A172 (cell line): ENCODE results near the gene NKD1. TPM values are rescaled to one million over a fixed set of nuclear protein-coding genes. Genes with fewer than 3 reads are reported as not detected.

ENCODE experiments used
- DNase-seq: peaks from one replicate; pipeline ENCODE4 v3.0.0-alpha.2; 2015; ENCODE audit warnings: low spot score
- total RNA-seq: library from RNA; depleted of rRNA; stranded (reverse); fragments of >200 nt; shearing (Covaris generic); gene quantifications from 2 replicates; pipeline ENCODE4 v1.2.3, GENCODE V29; 2014

NKD1 gene
- total RNA-seq, 1 experiment from 2014 or later = 0.10 TPM

DNA sequence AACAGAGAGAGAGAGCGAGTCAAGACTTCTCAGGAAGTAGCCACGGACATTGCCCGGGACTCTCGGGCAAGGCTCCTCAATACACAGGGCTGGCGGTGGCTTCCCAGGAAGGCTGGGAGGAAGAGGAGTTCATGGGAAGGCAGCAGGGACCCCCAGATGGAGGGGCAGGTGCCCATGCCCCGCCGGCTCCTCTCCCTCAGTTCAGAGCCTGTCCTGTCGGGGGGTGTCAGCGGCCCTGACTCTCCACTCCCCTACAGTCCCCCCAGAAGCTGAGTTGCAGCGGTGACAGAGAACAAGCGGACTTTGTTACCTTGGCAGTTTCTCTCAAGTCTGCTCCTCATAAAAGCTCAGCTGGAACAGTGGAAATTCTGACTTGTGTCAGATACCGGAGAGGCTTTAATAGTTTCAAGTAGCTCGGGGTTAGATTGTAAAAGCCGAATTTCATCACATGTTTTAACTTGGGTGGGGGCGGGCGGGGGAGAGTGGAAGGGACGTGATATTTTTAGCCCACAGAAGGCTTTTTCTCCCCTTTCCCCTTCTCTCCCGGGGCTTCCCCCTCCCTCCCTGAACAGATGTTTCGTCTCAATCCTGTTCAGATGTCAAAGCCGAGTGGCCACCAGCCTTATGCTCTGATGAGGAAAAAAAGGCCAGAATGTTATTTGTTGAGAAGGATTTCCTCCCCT, 65.2 kb downstream of the NKD1 start:
- DNase-seq = no peak

DNA sequence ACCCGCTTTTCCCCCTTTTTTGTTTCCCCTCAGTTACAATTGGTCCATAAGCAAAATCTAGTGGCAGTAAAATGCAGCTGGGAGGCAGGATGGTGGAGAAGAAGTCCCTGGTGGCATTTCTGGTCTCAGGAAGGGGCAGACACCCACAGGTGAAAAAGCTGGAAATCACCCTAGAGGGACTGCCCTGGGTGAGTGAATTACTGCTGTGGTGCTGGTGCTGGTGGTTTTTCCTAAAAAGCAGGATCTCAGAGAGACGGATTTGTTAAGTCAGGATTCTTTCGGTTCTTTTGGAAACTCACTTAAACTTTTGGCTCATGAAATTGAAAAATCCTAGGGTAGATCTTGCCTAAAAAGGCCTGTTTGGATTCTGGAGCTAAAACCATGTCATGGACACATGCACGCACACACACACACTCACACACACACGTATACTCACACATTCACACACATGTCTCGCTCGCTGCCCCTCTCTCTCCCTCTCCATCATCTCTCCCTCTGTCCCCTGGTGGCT, 65.8 kb downstream of the NKD1 start:
- DNase-seq = no peak

DNA sequence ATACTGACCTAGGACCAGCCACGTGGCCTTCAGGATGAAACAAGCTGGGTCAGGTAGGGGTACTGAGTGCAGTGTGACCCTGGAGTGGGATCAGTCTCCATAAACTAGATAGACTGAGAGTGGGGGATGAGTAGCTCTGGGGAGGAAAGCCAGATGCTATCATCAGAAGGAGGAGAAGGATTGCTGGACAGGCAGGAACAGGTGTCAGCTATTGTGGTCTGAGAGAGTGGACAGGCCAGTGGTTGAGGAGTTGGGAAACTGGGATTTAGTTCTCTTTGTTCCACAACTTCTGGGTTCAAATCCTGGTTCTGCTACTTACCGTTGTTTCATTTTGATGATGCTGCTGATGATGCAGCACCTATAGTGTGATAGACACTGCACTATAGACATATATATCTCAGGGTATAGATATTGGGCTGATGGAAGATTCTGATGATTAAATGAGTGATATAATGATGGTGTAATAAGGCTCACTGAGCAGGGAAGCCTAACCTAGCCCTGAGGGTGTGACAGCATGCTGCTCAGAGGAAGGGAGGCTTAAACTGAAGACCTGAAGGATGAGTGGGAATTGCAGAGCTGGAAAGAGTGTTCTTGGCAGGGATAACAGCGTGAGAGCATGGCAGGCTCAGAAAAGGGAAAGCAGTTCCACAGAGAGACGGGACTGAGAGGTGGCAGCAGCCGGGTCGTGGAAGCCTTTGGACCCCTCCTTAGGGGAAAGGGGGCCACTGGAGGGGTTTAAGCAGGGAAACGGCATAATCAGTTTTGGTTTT, 66.9 kb downstream of the NKD1 start:
- DNase-seq = no peak

DNA sequence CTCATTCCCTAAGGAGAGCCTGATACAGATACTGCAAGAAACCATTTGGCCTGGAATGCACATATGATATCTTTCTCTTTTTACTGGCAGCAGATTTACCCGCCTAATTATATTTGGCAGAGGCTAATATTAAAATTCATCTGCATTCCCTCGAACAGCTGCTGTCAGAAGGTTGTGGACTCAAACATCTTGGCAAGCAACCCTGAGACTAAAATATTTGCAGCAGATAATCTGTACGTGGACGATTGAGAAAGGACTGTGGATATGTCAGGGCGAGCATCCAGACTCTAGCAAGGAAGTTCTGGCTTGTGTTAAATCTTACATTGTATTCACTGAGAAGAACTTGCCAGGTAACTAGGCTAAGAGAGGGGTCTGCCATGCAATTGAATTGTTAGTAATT, 67.7 kb downstream of the NKD1 start:
- DNase-seq = no peak

DNA sequence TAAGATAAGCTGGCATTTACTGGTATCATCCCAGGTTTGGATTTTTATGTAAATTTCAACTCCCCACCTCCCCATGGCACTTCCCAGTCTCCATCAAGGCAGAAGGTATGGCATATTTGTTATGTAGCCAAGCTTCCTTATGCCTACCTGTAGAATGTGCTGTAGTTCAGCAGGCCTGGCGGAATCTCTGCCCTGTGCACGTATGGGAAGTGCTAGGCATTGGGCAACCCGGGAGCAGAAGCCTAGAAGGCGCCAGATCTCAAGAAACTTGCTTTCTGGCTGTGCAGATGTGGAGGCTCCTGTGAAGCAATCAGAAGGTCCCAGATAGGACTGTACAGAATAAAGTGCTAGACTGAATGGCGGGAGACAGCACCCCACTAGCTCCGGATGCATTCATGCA, 68.2 kb downstream of the NKD1 start:
- no peak for DNase-seq

DNA sequence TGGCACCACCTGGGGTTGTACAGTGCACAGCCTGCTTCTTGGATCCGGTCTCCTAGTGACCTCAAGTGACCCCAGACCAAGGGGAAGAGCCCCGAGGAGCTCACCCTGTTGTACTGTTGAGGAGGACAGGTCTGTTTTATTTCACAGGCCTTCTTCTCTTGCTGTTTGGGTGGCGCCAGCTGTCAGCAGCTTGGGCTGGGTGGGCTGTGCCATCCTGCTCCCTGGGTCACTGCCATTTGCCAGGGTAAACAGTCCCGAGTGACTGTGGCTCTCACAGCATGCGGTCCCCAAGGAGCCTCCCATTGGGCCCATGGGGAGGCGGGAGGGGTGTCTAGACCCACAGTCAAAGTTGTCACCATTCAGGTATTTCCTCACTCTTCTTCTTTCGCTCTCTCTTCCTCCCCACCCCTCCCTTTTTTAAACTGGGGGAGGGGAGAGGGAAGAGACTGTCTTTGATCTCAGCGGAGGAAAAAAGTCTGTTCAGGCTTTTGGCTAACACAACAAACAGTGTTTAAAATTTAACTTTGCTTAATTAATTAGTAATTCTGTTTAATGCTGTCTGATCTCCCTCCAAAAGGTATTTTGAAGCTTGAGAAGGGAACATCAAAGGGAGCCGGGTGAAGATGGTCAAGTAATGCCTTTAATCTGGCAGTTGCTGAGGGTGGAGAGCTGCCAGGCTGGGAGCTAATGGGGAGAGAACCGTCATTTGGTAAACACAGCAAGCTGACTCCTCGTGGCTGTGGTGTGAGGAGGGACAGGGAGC, 68.9 kb downstream of the NKD1 start:
- DNase-seq = no peak

DNA sequence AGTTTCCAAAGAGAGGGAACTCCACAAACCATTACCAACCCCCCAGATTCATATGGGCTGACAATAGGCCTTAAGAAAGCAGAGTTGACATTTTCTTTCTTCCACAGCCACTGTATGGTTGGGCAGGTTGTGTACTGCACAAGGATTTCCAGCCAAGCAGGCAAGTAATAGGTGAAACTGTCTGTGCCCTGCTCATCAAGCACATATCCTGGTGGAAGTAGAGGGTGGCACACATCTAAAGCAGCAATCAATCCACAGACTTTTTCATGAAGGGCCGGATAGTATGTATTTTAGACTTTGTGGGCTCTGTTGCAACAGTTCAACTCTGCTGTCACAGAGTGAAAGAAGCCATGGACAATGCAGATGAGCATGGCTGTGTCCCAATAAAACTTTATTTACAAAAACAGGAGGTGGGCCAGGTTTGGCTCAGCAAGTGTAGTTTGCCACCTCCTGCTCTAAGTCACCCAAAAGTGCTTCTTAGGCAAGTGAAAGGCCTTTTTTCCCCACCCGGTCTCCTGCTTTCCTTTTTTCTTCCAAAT, 69.5 kb downstream of the NKD1 start:
- no peak for DNase-seq

DNA sequence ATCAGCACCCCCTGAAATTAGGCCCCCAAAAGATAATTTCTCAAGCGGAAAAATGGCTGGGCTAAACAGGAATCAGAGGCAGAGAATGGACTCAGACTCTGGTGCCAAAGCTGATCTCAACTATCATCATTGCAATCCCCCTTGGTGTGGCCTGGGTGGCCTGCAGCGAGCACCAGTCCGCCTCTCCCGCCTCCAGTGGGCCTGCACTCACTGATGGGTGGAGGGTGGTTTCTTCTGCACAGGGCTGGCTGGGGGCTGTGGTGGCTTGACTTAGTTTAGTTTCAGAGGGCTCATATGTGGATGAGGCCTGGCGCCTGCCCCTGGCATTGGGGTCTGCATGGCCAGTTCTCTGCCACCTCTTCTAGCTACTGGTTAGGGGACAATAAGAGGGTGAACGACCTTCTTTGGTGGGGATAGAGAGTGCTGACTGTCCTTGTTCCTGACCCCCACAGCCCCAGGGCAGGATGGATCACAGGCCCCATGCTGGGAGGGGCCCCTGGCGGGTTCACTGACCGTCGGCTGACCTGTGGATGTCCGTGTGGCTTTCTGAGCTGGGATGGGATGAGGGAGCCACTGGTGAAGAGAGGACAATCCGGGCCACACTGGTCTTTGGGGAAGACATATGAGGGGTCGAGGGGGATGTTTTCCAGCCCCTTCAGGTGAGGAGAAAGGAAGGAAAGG, 70.2 kb downstream of the NKD1 start:
- no peak for DNase-seq

DNA sequence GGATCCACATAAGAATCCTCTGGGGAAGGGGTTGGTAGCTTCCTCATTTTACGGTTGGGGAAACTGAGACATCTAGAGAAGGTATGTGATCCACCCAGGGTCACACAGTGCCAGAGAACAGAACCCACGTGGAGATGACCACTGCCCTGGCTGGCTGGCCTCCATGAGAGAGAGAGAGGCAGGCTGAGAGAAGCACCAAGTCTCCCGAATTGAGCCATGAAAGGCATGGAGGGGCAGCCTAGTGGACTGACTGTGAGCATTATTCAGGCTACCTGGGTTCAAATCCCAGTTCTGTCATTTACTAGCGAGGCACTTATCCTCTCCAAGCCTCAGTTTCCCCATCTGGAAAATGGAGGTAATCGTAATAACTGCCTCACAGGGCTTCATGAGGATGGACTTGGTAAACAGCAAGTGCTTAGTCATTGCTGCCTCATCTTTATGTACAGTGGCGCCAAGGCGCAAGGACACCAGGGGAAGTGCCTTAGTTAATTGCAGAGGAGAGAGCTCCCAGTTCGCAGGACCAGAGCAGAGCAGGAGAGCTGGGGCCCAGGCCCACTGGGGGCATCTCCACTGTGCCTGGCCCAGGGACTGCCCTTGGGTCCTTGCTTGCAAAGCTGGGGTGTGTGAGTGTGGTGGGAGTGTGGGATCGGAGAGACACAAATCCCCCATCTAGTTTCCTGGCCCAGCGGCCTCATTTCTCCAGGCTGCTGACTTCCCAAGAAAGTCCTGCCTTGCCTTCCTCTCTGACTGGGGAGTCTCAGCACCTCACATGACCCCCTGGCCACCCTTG, 71.7 kb downstream of the NKD1 start:
- DNase-seq = no peak

DNA sequence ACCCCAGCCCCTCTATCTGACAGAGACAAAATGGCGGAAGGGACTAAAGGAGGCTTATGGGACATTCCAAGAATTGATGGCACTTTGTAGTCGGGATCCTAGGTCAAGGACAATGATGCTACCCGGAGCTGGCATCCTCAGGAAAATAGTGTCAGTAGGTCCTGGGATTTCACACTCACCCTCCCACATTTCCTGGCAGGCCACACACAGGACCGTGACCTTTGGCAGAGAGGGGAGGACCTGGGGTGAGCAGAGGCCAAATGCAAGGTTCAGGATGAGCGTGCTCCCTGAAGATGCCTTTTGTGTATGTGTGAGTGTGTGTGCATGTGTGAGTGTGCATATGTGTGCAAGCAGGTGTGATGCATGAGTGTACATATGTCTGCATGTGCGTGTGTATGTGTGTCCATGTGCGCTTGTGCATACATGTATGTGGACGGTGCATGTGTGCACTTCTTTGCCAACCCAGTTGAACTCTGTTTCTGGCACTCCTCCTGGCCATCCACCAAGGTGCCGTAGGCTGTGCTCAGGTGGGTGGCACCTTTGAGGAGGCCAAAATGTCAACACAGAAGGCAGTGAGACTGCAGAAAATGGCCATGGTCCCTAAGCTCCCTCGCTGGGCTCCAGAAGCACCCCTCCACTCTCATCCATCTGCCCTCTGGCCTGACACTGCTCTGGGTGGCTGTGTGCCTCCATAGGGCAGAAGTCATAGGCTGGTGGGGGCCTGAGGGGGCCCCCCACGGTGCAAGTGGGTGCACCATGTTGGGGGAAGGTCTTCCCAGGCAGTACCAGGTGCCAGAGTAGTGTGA, 72.7 kb downstream of the NKD1 start:
- DNase-seq = no peak

DNA sequence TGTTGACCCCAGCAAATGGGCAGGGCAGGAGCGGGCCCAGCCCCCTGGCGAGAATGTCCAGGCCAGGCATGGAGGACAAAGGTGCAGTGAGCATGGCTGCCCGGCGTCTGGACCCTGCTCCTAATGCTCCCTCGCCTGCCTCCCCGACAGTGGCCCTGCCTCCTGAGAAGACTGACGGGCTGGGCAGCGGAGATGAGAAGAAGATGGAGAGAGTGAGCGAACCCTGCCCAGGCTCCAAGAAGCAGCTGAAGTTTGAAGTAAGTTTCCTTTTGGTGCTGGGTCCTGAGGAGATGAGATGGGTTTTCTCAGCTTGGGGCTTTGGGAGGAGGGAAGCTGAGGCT, 73.2 kb downstream of the NKD1 start:
- DNase-seq = no peak

DNA sequence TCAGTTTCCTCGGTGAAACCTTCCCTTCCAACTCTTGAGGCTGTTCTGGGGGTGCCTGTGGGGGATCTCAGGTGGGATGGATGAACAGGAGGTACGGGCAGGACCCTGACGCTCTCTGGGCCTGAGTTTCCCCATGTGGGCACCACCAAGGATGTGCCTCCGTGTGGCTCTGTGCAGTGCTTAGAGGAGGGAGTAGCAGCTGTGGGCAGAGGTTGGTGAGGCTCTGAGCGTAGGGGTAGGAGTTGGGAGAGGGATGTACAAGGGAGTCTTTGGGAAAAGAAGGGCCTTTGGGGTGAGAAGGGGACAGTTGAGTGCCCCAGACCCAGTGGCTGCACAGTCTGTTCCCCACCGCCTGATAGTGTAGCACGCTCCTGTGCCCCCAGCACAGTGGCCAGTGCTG, 73.8 kb downstream of the NKD1 start:
- DNase-seq = no peak

DNA sequence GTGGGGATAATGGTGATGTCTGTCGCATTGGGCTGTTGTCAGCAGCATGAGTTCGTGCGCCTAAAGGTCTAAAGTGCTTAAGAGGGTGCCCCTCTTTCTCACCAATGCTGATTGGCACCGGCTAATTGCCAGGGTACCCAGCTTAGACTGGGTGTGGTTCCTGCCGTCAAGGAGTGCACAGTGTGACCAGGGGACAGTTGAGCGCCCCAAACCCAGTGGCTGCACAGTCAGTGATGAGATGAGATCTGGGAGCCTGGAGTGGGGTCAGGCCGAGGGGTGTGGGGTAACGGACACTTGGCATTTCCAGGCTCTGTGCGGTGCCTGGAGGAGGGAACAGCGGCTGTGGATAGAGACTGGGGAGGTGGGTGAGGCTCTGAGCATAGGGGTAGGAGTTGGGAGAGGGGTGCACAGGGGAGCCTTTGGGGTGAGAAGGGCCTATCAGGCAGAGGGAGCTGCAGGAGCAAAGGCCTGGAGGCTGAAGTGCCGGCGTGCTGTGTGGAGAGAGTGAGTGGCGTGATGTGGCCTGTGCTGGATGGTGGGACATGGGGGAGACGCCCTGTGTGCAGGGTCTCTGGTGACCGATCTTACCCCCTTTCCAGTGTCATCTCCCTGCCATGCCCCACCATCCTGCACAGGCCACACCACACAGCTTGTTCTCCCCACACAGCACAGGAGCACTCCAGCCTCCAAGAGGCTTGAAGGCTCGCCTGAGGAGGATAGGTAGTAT, 74.6 kb downstream of the NKD1 start:
- DNase-seq = no peak

DNA sequence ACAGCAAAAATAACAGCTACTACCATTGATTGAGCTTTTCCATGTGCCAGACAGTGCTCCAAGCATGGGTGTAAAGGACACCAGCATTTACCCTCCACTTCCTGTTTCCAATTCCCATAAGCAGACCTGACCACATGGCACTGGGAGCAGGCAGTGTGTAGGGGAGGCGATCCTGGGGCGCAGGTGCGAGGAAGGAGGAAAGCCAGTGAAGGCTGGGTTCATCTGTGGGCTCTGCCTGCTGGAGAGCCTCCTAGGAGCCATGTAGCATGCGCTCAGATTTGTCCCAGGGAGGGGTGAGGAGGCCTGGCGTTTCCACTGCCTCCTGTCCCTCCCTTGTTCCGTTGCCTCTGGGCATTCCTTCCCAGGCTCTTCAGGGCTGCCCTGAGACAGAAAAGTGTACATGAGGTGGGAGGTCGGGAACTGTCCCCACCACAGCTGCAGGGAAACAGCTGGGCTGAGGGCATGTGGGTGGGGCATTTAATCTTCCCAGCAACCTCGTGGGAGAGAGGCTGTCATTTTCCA, 76.3 kb downstream of the NKD1 start:
- no peak for DNase-seq

DNA sequence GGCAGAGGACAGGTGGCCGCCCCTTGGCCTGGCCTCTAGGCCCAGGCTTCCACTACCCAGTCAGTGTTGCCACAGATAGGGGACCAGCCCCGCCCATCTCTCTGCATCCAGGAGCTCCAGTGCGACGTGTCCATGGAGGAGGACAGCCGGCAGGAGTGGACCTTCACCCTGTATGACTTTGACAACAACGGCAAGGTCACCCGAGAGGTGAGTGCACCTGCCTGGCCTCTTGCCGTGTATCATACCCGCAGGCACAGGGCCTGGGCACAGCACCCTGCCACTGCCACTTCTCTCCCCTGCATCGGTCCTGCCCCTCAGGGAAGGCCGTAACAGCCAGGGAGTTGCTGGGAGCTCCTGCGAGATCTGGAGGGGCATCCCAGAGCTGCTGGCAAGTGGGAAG, 77.2 kb downstream of the NKD1 start:
- no peak for DNase-seq

DNA sequence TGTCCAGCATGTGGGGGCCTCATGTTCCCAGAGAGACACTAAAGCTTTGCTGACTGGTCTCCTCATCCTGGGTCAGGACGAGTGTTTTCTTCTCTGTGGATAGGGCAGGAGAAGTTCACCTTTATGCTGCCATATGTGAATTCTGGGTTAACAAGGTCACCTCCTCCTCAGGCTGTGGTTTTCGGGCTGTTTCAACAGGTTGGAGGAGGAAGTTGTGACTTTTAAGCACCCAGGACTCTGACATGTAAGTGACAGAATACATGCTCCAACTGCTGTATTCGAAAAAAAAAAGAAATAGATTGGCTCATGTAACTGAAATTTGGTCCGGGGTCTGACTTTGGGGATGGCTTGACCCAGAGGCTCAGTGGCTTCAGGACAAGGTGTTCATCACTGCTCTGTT, 78.7 kb downstream of the NKD1 start:
- no peak for DNase-seq

DNA sequence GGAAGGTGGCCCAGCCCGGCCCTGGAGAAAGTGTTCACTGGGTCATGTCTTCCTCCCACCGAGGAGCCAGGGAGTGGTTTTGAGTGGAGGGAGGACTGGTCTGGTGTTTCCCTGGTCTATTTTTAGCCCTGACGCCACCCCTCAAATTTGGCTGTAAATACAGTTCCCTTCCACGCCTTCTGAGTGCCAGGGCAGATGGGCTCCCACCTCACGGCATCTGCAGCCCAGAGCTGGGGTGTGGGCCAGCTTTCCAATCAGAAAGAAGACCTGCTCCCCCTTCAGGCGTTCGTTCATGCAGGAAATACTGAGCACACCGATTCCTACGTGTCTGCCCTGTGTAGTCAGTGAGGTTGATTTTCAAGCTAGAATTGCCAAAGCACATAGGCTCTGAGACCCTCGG, 79.2 kb downstream of the NKD1 start:
- DNase-seq = no peak

DNA sequence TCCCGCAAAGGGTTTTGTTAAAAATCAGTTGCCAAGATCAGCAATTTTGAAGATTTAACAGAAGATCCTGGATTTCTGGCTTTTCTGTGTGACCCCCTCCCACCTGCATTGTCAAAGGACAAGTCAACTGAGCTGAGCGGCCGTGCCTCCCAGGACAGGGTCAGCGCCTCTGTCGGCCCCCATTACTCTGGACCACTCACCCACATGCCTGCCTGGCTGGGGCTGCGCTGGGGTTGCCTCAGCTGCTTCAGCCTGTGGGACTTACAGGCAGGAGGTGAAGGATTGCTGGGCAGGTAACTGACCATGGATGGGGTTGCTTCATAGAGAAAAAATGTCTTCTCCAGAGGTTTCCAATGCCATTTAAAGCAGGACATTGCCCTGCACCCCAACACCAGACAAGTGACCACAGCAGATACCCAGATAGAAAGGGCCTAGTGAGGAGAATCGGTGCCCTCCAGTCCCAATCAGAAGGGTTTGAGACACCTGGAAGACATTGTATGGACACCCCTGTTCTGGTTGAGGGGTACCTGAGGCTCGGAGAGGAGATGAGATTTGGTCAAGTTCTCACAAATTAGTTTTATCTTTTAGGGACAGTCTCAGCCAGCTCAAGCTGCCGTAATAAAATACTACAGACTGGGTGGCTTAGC, 80.1 kb downstream of the NKD1 start:
- no peak for DNase-seq

DNA sequence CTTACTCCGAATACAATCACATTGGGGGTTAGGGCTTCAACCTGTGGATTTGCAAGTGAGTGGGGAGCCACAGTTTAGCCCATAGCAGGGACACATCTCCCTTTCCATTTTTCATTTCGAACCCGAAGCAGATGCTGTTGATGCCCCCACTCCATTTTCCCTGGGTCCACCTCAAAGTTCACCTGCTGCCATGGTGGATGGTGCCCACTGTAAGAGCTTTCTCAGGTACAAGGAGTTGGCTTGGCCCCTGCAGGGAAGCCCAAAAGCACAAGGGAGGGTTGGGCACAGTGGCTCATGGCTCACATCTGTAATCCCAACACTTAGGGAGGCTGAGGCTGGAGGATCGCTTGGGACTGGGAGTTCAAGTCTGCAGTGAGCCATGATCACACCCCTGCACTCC, 81.1 kb downstream of the NKD1 start:
- DNase-seq = no peak
